Naive thymus-derived CD8-positive, alpha-beta T cell (primary cell): ENCODE results near the gene CEP57L1. TPM values are rescaled to one million over a fixed set of nuclear protein-coding genes. Genes with fewer than 3 reads are reported as not detected.
"Not testable (repeated sequence)": the region's sequence is repeated elsewhere in the genome, so short reads cannot be mapped to it uniquely, and the experiment has no call there.

ENCODE experiments used
- ATAC-seq, 2 donors: fragments of 150-1000 bp; cut with Tn5 transposase in 1 of 2; sonication (Bioruptor Pico), chemical (Tn5 transposase) in 1 of 2; 1 replicate in 1 of 2; 2 replicates in 1 of 2; pipeline ENCODE4 v1.10.0; 2021; ENCODE audit warnings: mild to moderate bottlenecking in 2 of 2, moderate library complexity in 2 of 2
- POLR2A ChIA-PET: fragments of 350-600 bp; sonication (Branson Sonifier 250); formaldehyde crosslinking; loops from one replicate; lab custom pipeline; 2021; ENCODE audit warnings: antibody characterized with exemption; lab: Charles Lee
- DNase-seq, 10 donors: peaks; one replicate each; pipeline versions ENCODE4 v3.0.0 to v3.0.0-alpha.2; 2020 to 2022
- H3K27ac Mint-ChIP-seq, 10 donors: one replicate each; pipeline ENCODE4 v1.8.0; 2020 to 2022; ENCODE audit warnings: mild to moderate bottlenecking in 10 of 10, mixed read lengths in 10 of 10, moderate library complexity in 4 of 10, inconsistent platforms in 1 of 10
- H3K27me3 Mint-ChIP-seq, 5 donors: one replicate each; pipeline ENCODE4 v1.8.0; 2021 to 2022; ENCODE audit warnings: mixed read lengths in 5 of 5
- H3K36me3 Mint-ChIP-seq, 3 donors: one replicate each; pipeline ENCODE4 v1.8.0; 2020 to 2022; ENCODE audit warnings: mixed read lengths in 3 of 3, mild to moderate bottlenecking in 2 of 3, inconsistent platforms in 1 of 3
- H3K4me1 Mint-ChIP-seq, 4 donors: one replicate each; pipeline ENCODE4 v1.8.0; 2021 to 2022; ENCODE audit warnings: mixed read lengths in 4 of 4
- H3K4me3 Mint-ChIP-seq, 10 donors: one replicate each; pipeline ENCODE4 v1.8.0; 2020 to 2022; ENCODE audit warnings: mild to moderate bottlenecking in 10 of 10, mixed read lengths in 10 of 10, moderate library complexity in 6 of 10, inconsistent platforms in 1 of 10
- H3K9me3 Mint-ChIP-seq, 9 donors: one replicate each; pipeline ENCODE4 v1.8.0; 2020 to 2022; ENCODE audit warnings: mixed read lengths in 9 of 9, mild to moderate bottlenecking in 3 of 9, inconsistent platforms in 1 of 9, moderate library complexity in 1 of 9
- polyA plus RNA-seq, 3 donors: library from polyadenylated mRNA; unstranded; fragments of 300-500 nt; fragmentation: Illumina TruSeq; gene quantifications; one replicate each; pipeline ENCODE4 v1.2.3, GENCODE V29; 2021
- total RNA-seq, 8 experiments: library from RNA in 2 of 8; stranded (reverse) in 2 of 8; gene quantifications; one replicate each; pipeline ENCODE4 v1.2.3 and lab custom pipeline; 2021 to 2026

The CEP57L1 gene
- total and polyA plus RNA-seq, 5 experiments from 2014 or later: 5.4 to 9.5 (median 7.0) TPM

- H3K4me1 Mint-ChIP-seq: peaks cover 0 to 22% (median 0%) of the 10 kb centered on the region in 4 donors
These were observed 90.7 kb downstream of the CEP57L1 start for GRCh38 chr6:109186012-109186411.

GRCh38 chr6:109187399-109188114 is 92.2 kb downstream of the CEP57L1 start:
- peak overlapping the region in 1 of 10 donors; percentile 34 for H3K27ac Mint-ChIP-seq
- H3K36me3 Mint-ChIP-seq: peaks cover 0 to 15% (median 13%) of the 10 kb centered on the region in 3 donors
- POLR2A ChIA-PET: interaction anchor here (0.7 to 2.9 kb wide), 4 partner anchors 189 to 254 kb away, joined by 3 to 32 read pairs (median 4); partner anchors contain the start of genes CD164 and SMPD2
- peak; percentile 83 to 84 for ATAC-seq
- peaks cover 3 to 16% (median 7%) of the 10 kb centered on the region in 5 donors for H3K27me3 Mint-ChIP-seq
- H3K4me3 Mint-ChIP-seq: no peak overlapping the region
- H3K9me3 Mint-ChIP-seq: peaks cover 0 to 22% (median 8%) of the 10 kb centered on the region in 9 donors
- peaks cover 0 to 22% (median 0%) of the 10 kb centered on the region in 4 donors for H3K4me1 Mint-ChIP-seq
- peak; percentile 33 to 80 (median 60) for DNase-seq

More at GRCh38 chr6:109186012-109186411, 90.7 kb downstream of the CEP57L1 start:
- Mint-ChIP-seq H3K9me3 (peaks cover 0 to 7% (median 2%) of the 10 kb centered on the region in 9 donors), H3K27ac (no peak overlapping the region), H3K4me3 (no peak overlapping the region), H3K27me3 (peaks cover 6 to 22% (median 10%) of the 10 kb centered on the region in 5 donors), H3K36me3 (peaks cover 0 to 5% (median 4%) of the 10 kb centered on the region in 3 donors)
- ATAC-seq (no peak), DNase-seq (no peak)
- POLR2A ChIA-PET: no interaction called here

- H3K27ac Mint-ChIP-seq: peak overlapping the region in 1 of 10 donors; percentile 34
- no peak for ATAC-seq
- no peak overlapping the region for H3K4me3 Mint-ChIP-seq
- H3K27me3 Mint-ChIP-seq: peaks cover 0 to 15% (median 7%) of the 10 kb centered on the region in 5 donors
- peaks cover 0 to 17% (median 15%) of the 10 kb centered on the region in 3 donors for H3K36me3 Mint-ChIP-seq
- peaks cover 0 to 27% (median 10%) of the 10 kb centered on the region in 9 donors for H3K9me3 Mint-ChIP-seq
- POLR2A ChIA-PET: interaction anchor here (0.7 to 2.9 kb wide), 4 partner anchors 188 to 253 kb away, joined by 3 to 32 read pairs (median 4); partner anchors contain the start of genes CD164 and SMPD2
- H3K4me1 Mint-ChIP-seq: peaks cover 0 to 21% (median 0%) of the 10 kb centered on the region in 4 donors
- no peak for DNase-seq
These were observed 92.8 kb downstream of the CEP57L1 start for GRCh38 chr6:109188115-109188411.

- Mint-ChIP-seq H3K36me3 (peaks cover 0 to 19% (median 18%) of the 10 kb centered on the region in 3 donors), H3K9me3 (peaks cover 0 to 33% (median 10%) of the 10 kb centered on the region in 9 donors)
- H3K4me3 Mint-ChIP-seq, H3K27me3 Mint-ChIP-seq, DNase-seq, POLR2A ChIA-PET, ATAC-seq, H3K27ac Mint-ChIP-seq, H3K4me1 Mint-ChIP-seq: not testable (repeated sequence)
These were observed 96.1 kb downstream of the CEP57L1 start for GRCh38 chr6:109191368-109191767.

GRCh38 chr6:109192865-109193264 is 97.6 kb downstream of the CEP57L1 start:
- Mint-ChIP-seq H3K27me3 (peaks cover 0 to 2% (median 0%) of the 10 kb centered on the region in 5 donors), H3K4me1 (peaks cover 0 to 3% (median 0%) of the 10 kb centered on the region in 4 donors), H3K36me3 (peaks cover 0 to 19% (median 18%) of the 10 kb centered on the region in 3 donors), H3K4me3 (no peak overlapping the region), H3K9me3 (peaks cover 0 to 33% (median 10%) of the 10 kb centered on the region in 9 donors), H3K27ac (no peak overlapping the region)
- DNase-seq: no peak
- POLR2A ChIA-PET: no interaction called here
- ATAC-seq: no peak

DNA sequence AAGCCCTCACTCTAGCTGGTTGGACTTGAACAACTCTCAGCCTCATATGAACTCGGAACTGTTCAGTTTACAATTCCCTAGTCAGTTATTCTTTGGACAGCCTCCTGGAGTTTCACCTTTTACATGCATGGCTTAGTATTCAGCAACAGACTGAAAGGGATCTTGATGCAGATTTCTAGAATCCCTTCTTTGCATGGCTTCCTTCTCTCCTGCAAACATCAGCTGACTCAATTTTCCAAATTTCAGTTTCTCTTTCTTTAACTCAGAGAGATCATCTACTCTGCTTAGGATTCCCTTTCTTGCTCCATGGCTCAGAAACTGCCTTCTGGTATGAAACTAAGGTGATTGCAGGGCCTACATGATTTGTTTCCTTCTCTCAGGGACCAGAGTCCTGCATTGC is 99.6 kb downstream of the CEP57L1 start:
- H3K27ac Mint-ChIP-seq: no peak overlapping the region

GRCh38 chr6:109197061-109197460 is 101.8 kb downstream of the CEP57L1 start:
- POLR2A ChIA-PET: no interaction called here
- Mint-ChIP-seq H3K4me1 (no peaks in the 10 kb centered on the region), H3K9me3 (peaks cover 0 to 16% (median 5%) of the 10 kb centered on the region in 9 donors), H3K4me3 (no peak overlapping the region), H3K27me3 (peaks cover 0 to 2% (median 0%) of the 10 kb centered on the region in 5 donors), H3K36me3 (peaks cover 0 to 10% (median 9%) of the 10 kb centered on the region in 3 donors), H3K27ac (no peak overlapping the region)
- DNase-seq (no peak), ATAC-seq (no peak)

More for the DNA sequence above, 99.6 kb downstream of the CEP57L1 start:
- H3K9me3 Mint-ChIP-seq: peaks cover 0 to 33% (median 10%) of the 10 kb centered on the region in 9 donors
- H3K4me3 Mint-ChIP-seq: no peak overlapping the region
- H3K4me1 Mint-ChIP-seq: no peaks in the 10 kb centered on the region
- no peak for DNase-seq
- H3K27me3 Mint-ChIP-seq: peaks cover 0 to 2% (median 0%) of the 10 kb centered on the region in 5 donors
- ATAC-seq: no peak
- POLR2A ChIA-PET: no interaction called here
- peaks cover 0 to 19% (median 18%) of the 10 kb centered on the region in 3 donors for H3K36me3 Mint-ChIP-seq

- no peaks in the 10 kb centered on the region for H3K36me3 Mint-ChIP-seq
- ATAC-seq (no peak), DNase-seq (no peak)
- no peak overlapping the region for H3K4me3 Mint-ChIP-seq
- no peak overlapping the region for H3K27ac Mint-ChIP-seq
- H3K27me3 Mint-ChIP-seq: no peaks in the 10 kb centered on the region
- POLR2A ChIA-PET: no interaction called here
- H3K9me3 Mint-ChIP-seq: no peaks in the 10 kb centered on the region
- H3K4me1 Mint-ChIP-seq: no peaks in the 10 kb centered on the region
These were observed 107.3 kb downstream of the CEP57L1 start for GRCh38 chr6:109202409-109203264.

DNA sequence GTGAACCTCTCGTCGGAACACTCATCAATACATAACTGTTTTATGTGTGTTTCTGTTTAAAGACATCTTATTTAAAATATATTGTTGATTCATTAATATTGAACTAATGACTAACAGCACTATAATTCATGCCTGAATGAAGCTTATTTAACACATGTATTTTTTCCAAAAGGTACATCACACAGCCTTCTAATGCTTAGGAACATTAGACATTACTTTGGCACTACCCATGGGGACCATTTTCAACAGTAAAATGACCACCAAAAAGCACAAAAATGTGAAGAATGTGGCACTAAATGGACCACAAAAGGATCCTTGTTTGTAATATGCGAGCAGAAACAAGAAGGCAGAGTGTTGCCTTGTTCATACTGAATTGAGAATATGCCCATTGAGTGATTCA is 109.2 kb downstream of the CEP57L1 start:
- DNase-seq: no peak
- H3K4me1 Mint-ChIP-seq: no peaks in the 10 kb centered on the region
- no peak overlapping the region for H3K27ac Mint-ChIP-seq
- POLR2A ChIA-PET: no interaction called here
- H3K9me3 Mint-ChIP-seq: no peaks in the 10 kb centered on the region
- H3K27me3 Mint-ChIP-seq: no peaks in the 10 kb centered on the region
- H3K4me3 Mint-ChIP-seq: no peak overlapping the region
- H3K36me3 Mint-ChIP-seq: no peaks in the 10 kb centered on the region
- ATAC-seq: no peak

GRCh38 chr6:109212683-109213082 is 117.4 kb downstream of the CEP57L1 start:
- ATAC-seq (no peak), DNase-seq (no peak)
- POLR2A ChIA-PET: no interaction called here
- Mint-ChIP-seq H3K27ac (no peak overlapping the region), H3K36me3 (peaks cover 4 to 23% (median 16%) of the 10 kb centered on the region in 3 donors), H3K4me3 (no peak overlapping the region), H3K4me1 (no peaks in the 10 kb centered on the region), H3K27me3 (peaks cover 3 to 8% (median 6%) of the 10 kb centered on the region in 5 donors), H3K9me3 (peaks cover 0 to 23% (median 12%) of the 10 kb centered on the region in 9 donors)
